Vagina (tissue), 2 donors: Measurements from ENCODE around the gene STX1B.
"Not testable (repeated sequence)": the region's sequence is repeated elsewhere in the genome, so short reads cannot be mapped to it uniquely, and the experiment has no call there.

ENCODE experiments used
- POLR2AphosphoS5 ChIP-seq, 2 donors: sonication (generic); formaldehyde crosslinking; IDR thresholded peaks; one replicate each; pipeline ENCODE4 v1.9.0; 2017; ENCODE audit warnings: antibody characterized with exemption in 2 of 2, mild to moderate bottlenecking in 2 of 2, low read depth in 1 of 2; ENCODE audit not compliant: insufficient read depth in 1 of 2
- TF ChIP-seq, protein P1 (sequence below), 3 experiments: fragments of 450-650 bp in 2 of 3; fragments of 200-600 bp in 1 of 3; sonication (generic) in 1 of 3; IDR thresholded peaks; one replicate each; pipeline ENCODE4 v1.5.1; 2017 to 2019; ENCODE audit warnings: antibody characterized with exemption in 3 of 3, mild to moderate bottlenecking in 2 of 3, moderate library complexity in 2 of 3

DNA sequence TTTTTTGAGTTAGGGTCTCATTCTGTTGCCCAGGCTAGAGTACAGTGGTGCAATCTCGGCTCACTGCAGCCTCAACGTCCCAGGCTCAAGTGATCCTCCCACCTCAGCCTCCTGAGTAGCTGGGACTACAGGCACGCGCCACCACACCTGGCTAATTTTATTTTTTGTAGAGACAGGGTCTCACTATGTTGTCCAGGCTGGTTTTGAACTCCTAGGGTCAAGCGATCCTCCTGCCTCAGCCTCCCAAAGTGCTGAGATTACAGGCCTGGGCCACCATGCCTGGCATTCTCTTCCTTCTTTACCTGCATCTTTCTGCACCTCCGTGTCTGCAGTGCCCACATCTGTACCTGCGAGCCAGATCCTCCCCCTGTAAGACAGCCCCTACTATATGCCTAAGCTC lies 1.4 kb upstream of the STX1B start:
- not testable (repeated sequence) for TF ChIP-seq POLR2AphosphoS5 (IDR thresholded peaks at IDR 0.05; ENCODE audit: insufficient read depth in 1 of 2, low read depth in 1 of 2)
- TF ChIP-seq, protein P1, sequence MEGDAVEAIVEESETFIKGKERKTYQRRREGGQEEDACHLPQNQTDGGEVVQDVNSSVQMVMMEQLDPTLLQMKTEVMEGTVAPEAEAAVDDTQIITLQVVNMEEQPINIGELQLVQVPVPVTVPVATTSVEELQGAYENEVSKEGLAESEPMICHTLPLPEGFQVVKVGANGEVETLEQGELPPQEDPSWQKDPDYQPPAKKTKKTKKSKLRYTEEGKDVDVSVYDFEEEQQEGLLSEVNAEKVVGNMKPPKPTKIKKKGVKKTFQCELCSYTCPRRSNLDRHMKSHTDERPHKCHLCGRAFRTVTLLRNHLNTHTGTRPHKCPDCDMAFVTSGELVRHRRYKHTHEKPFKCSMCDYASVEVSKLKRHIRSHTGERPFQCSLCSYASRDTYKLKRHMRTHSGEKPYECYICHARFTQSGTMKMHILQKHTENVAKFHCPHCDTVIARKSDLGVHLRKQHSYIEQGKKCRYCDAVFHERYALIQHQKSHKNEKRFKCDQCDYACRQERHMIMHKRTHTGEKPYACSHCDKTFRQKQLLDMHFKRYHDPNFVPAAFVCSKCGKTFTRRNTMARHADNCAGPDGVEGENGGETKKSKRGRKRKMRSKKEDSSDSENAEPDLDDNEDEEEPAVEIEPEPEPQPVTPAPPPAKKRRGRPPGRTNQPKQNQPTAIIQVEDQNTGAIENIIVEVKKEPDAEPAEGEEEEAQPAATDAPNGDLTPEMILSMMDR (IDR thresholded peaks at IDR 0.05): not testable (repeated sequence)
